HG02840 (cell line): ENCODE data around the gene NDUFS8.
A peak's percentile ranks its signal among the peaks of the same experiment; 100 is the strongest.

Experiments used
- ATAC-seq: cut with Tn5 transposase; IDR thresholded peaks from one replicate; pipeline ENCODE4 v1.9.1; 2021; ENCODE audit warnings: mild to moderate bottlenecking, moderate library complexity, moderate number of reproducible peaks; ENCODE audit not compliant: unreplicated experiment, low FRiP score

NDUFS8 gene

GRCh38 chr11:68002938-68003845 is 27.3 kb upstream of the NDUFS8 start:
- peak; percentile 43 for ATAC-seq

GRCh38 chr11:68003846-68004550 is 26.5 kb upstream of the NDUFS8 start, which contains the start of gene UNC93B1:
UNC93B1 (minus strand) TSS chr11:68004097; CDS start chr11:68004043, 54 bp downstream.
- ATAC-seq: peak; percentile 41

- ATAC-seq: no peak
Measured at GRCh38 chr11:68004551-68005335, 25.7 kb upstream of the NDUFS8 start.

- no peak for ATAC-seq
Measured at GRCh38 chr11:68006606-68007166, 23.8 kb upstream of the NDUFS8 start.

- no peak for ATAC-seq
Measured at GRCh38 chr11:68007498-68008380, 22.7 kb upstream of the NDUFS8 start.

- ATAC-seq: no peak
Measured at GRCh38 chr11:68008381-68009337, 21.8 kb upstream of the NDUFS8 start.

- ATAC-seq: no peak
Measured at GRCh38 chr11:68009391-68010089, 20.9 kb upstream of the NDUFS8 start.

GRCh38 chr11:68010090-68011041 is 20.1 kb upstream of the NDUFS8 start, which contains the start of gene ALDH3B1:
ALDH3B1 (plus strand) TSS chr11:68010327; CDS start chr11:68015298, 4,971 bp downstream.
- ATAC-seq: no peak

- no peak for ATAC-seq
Measured at GRCh38 chr11:68011051-68011943, 19.2 kb upstream of the NDUFS8 start.

- no peak for ATAC-seq
Measured at GRCh38 chr11:68012044-68012842, 18.2 kb upstream of the NDUFS8 start.

GRCh38 chr11:68012843-68013610 is 17.5 kb upstream of the NDUFS8 start:
- ATAC-seq: no peak

GRCh38 chr11:68013611-68014156 is 16.8 kb upstream of the NDUFS8 start:
- no peak for ATAC-seq

GRCh38 chr11:68014157-68014946 is 16.1 kb upstream of the NDUFS8 start:
- ATAC-seq: no peak
